Mesenchymal stem cell (in vitro differentiated cells and primary cell): ENCODE data around the gene C22orf39.

Source experiments
- DNase-seq: peaks from one replicate; pipeline ENCODE4 v3.0.0-alpha.2; 2013
- H2AFZ ChIP-seq: one replicate; pipeline ENCODE4 v1.6.1; 2013; ENCODE audit warnings: low read depth, mild to moderate bottlenecking, control low read depth, inconsistent platforms, low read length, moderate library complexity
- H2AK5ac ChIP-seq: 2 replicates; pipeline ENCODE4 v1.6.1; 2013; ENCODE audit warnings: low read length, moderate library complexity, mild to moderate bottlenecking, inconsistent platforms; ENCODE audit not compliant: severe bottlenecking
- H2BK120ac ChIP-seq: one replicate; pipeline ENCODE4 v1.6.1; 2013; ENCODE audit warnings: low read depth, mild to moderate bottlenecking, inconsistent platforms, low read length, moderate library complexity
- H2BK12ac ChIP-seq, 2 experiments: one replicate each; pipeline ENCODE4 v1.6.1; 2013; ENCODE audit warnings: inconsistent platforms in 2 of 2, low read length in 2 of 2, mild to moderate bottlenecking in 2 of 2, moderate library complexity in 2 of 2, control low read depth in 1 of 2
- H2BK15ac ChIP-seq: one replicate; pipeline ENCODE4 v1.6.1; 2013; ENCODE audit warnings: mild to moderate bottlenecking, low read depth, inconsistent platforms; ENCODE audit not compliant: poor library complexity, severe bottlenecking
- H2BK5ac ChIP-seq: 2 replicates; pipeline ENCODE4 v1.6.1; 2013; ENCODE audit warnings: low read depth, mild to moderate bottlenecking, low read length, control low read depth, inconsistent platforms; ENCODE audit not compliant: poor library complexity, severe bottlenecking
- H3K14ac ChIP-seq, 2 experiments: one replicate each; pipeline ENCODE4 v1.6.1; 2013; ENCODE audit warnings: inconsistent platforms in 2 of 2, low read length in 2 of 2, control low read depth in 1 of 2, mild to moderate bottlenecking in 1 of 2, moderate library complexity in 1 of 2
- H3K18ac ChIP-seq, 2 experiments: one replicate each; pipeline ENCODE4 v1.6.1; 2013; ENCODE audit warnings: inconsistent platforms in 2 of 2, low read length in 2 of 2, control low read depth in 1 of 2, low read depth in 1 of 2, mild to moderate bottlenecking in 1 of 2
- H3K23ac ChIP-seq, 2 experiments: one replicate each; pipeline ENCODE4 v1.6.1; 2013; ENCODE audit warnings: inconsistent platforms in 2 of 2, low read length in 2 of 2, mild to moderate bottlenecking in 2 of 2, moderate library complexity in 2 of 2, control low read depth in 1 of 2
- H3K27ac ChIP-seq: 2 replicates; pipeline ENCODE4 v1.5.1; 2013; ENCODE audit warnings: mild to moderate bottlenecking, moderate library complexity, low read length, control low read depth, inconsistent platforms; ENCODE audit not compliant: poor library complexity, severe bottlenecking
- H3K27me3 ChIP-seq, 2 experiments: 2 replicates each; pipeline versions ENCODE4 v1.6.1 to v1.7.0; 2013; ENCODE audit warnings: low read length in 2 of 2, mild to moderate bottlenecking in 2 of 2, moderate library complexity in 2 of 2, control low read depth in 1 of 2, inconsistent platforms in 1 of 2; ENCODE audit not compliant: control insufficient read depth in 1 of 2, insufficient read depth in 1 of 2
- H3K36me3 ChIP-seq, 2 experiments: 2 replicates each; pipeline versions ENCODE4 v1.6.1 to v1.7.0; 2013; ENCODE audit warnings: low read length in 2 of 2, control low read depth in 1 of 2, inconsistent platforms in 1 of 2, low read depth in 1 of 2, mild to moderate bottlenecking in 1 of 2; ENCODE audit not compliant: insufficient read depth in 2 of 2, control insufficient read depth in 1 of 2
- H3K4ac ChIP-seq, 2 experiments: one replicate each; pipeline ENCODE4 v1.6.1; 2013; ENCODE audit warnings: inconsistent platforms in 2 of 2, low read length in 2 of 2, mild to moderate bottlenecking in 2 of 2, moderate library complexity in 2 of 2, control low read depth in 1 of 2, low read depth in 1 of 2
- H3K4me1 ChIP-seq: 2 replicates; pipeline ENCODE4 v1.6.1; 2013; ENCODE audit warnings: low read depth, low read length, control low read depth; ENCODE audit not compliant: control insufficient read depth, insufficient read depth
- H3K4me2 ChIP-seq: 2 replicates; pipeline ENCODE4 v1.6.1; 2013; ENCODE audit warnings: low read length, mild to moderate bottlenecking, inconsistent platforms; ENCODE audit not compliant: poor library complexity, severe bottlenecking
- H3K4me3 ChIP-seq, 2 experiments: 2 replicates each; pipeline versions ENCODE4 v1.5.1 to v1.7.0; 2013; ENCODE audit warnings: low read length in 2 of 2, mild to moderate bottlenecking in 2 of 2, control low read depth in 1 of 2, low read depth in 1 of 2; ENCODE audit not compliant: insufficient read depth in 1 of 2
- H3K79me1 ChIP-seq: replicated peaks from 2 replicates; pipeline ENCODE4 v1.6.1; 2013; ENCODE audit warnings: mild to moderate bottlenecking, control low read depth, low read length, inconsistent platforms; ENCODE audit not compliant: poor library complexity, severe bottlenecking
- H3K9ac ChIP-seq: 2 replicates; pipeline ENCODE4 v1.7.0; 2013; ENCODE audit warnings: mild to moderate bottlenecking, low read length, moderate library complexity
- H3K9me3 ChIP-seq: 2 replicates; pipeline ENCODE4 v1.7.0; 2013; ENCODE audit warnings: mild to moderate bottlenecking, low read length; ENCODE audit not compliant: control insufficient read depth
- H4K8ac ChIP-seq: one replicate; pipeline ENCODE4 v1.6.1; 2013; ENCODE audit warnings: inconsistent platforms, mild to moderate bottlenecking, low read length, moderate library complexity
- H4K91ac ChIP-seq: one replicate; pipeline ENCODE4 v1.6.1; 2013; ENCODE audit warnings: mild to moderate bottlenecking, low read length, inconsistent platforms
- WGBS: methylation state at CpG from one replicate; pipeline ENCODE4 v1.1.7; 2013; ENCODE audit warnings: mixed read lengths; 5-methylcytosine and 5-hydroxymethylcytosine counted together

C22orf39 gene

GRCh38 chr22:19430890-19431541 is 16.5 kb downstream of the C22orf39 start:
- Histone ChIP-seq H3K4ac (peak overlapping the region; percentile 3 to 77), H2AFZ (peak overlapping the region; percentile 78), H3K9ac (peak overlapping the region; percentile 93), H2BK5ac (no peak overlapping the region), H3K14ac (peak overlapping the region in 1 of 2 experiments; percentile 53), H2AK5ac (no peak overlapping the region), H2BK12ac (peak overlapping the region in 1 of 2 experiments; percentile 45), H2BK120ac (peak overlapping the region; percentile 71), H2BK15ac (peak overlapping the region; percentile 91), H3K27ac (peak overlapping the region; percentile 42), H4K91ac (peak overlapping the region; percentile 55), H3K4me2 (peak overlapping the region; percentile 90), H3K36me3 (peaks cover 11 to 21% of the 10 kb centered on the region in 2 experiments), H3K9me3 (no peaks in the 10 kb centered on the region), H3K27me3 (no peaks in the 10 kb centered on the region), H3K79me1 (peaks cover 9% of the 10 kb centered on the region), H4K8ac (peak overlapping the region; percentile 94), H3K4me1 (peaks cover 8% of the 10 kb centered on the region), H3K18ac (peak overlapping the region; percentile 48 to 81), H3K4me3 (peak overlapping the region; percentile 88 to 90), H3K23ac (peak overlapping the region in 1 of 2 experiments; percentile 81)
- WGBS, result under 1% methylated on average over 51 of the region's 53 CpGs
- peak; percentile 59 for DNase-seq

GRCh38 chr22:19429950-19430889 is 17.3 kb downstream of the C22orf39 start:
- H3K18ac ChIP-seq, result peak overlapping the region in 1 of 2 experiments; percentile 81
- H3K4me1 ChIP-seq, result peaks cover 8% of the 10 kb centered on the region
- H3K9ac ChIP-seq, result peak overlapping the region; percentile 93
- H3K27me3 ChIP-seq, result no peaks in the 10 kb centered on the region
- H4K91ac ChIP-seq, result no peak overlapping the region
- H3K4ac ChIP-seq, result peak overlapping the region in 1 of 2 experiments; percentile 32
- peaks cover 4 to 14% of the 10 kb centered on the region in 2 experiments for H3K36me3 ChIP-seq
- peak overlapping the region in 1 of 2 experiments; percentile 58 for H2BK12ac ChIP-seq
- no peak overlapping the region for H3K14ac ChIP-seq
- peaks cover 7% of the 10 kb centered on the region for H3K79me1 ChIP-seq
- no peak overlapping the region for H2BK15ac ChIP-seq
- DNase-seq, result peak; percentile 73
- no peak overlapping the region for H3K23ac ChIP-seq
- H2BK120ac ChIP-seq, result no peak overlapping the region
- H3K4me2 ChIP-seq, result peak overlapping the region; percentile 90
- H2BK5ac ChIP-seq, result no peak overlapping the region
- H2AFZ ChIP-seq, result no peak overlapping the region
- no peaks in the 10 kb centered on the region for H3K9me3 ChIP-seq
- WGBS, result 51% methylated on average over 9 of the region's 12 CpGs
- H4K8ac ChIP-seq, result no peak overlapping the region
- H2AK5ac ChIP-seq, result no peak overlapping the region
- H3K4me3 ChIP-seq, result peak overlapping the region; percentile 88 to 90
- H3K27ac ChIP-seq, result peak overlapping the region; percentile 42

GRCh38 chr22:19424186-19424500 is 23.4 kb downstream of the C22orf39 start:
- Histone ChIP-seq H3K27ac (no peak overlapping the region), H3K14ac (no peak overlapping the region), H2AFZ (no peak overlapping the region), H3K36me3 (peaks cover 0 to 6% of the 10 kb centered on the region in 2 experiments), H4K91ac (no peak overlapping the region), H2BK120ac (no peak overlapping the region), H3K27me3 (no peaks in the 10 kb centered on the region), H2BK5ac (no peak overlapping the region), H2AK5ac (no peak overlapping the region), H3K4me1 (peaks cover 11% of the 10 kb centered on the region), H3K23ac (no peak overlapping the region), H2BK12ac (no peak overlapping the region), H3K18ac (no peak overlapping the region), H3K9me3 (no peaks in the 10 kb centered on the region), H3K4me3 (no peak overlapping the region), H3K4me2 (no peak overlapping the region), H3K4ac (no peak overlapping the region), H2BK15ac (no peak overlapping the region), H3K79me1 (peaks cover 15% of the 10 kb centered on the region), H3K9ac (no peak overlapping the region), H4K8ac (no peak overlapping the region)
- DNase-seq, result no peak
- WGBS, result 97% methylated on average over 3 of the region's 3 CpGs
